Type B pancreatic cell (in vitro differentiated cells): ENCODE data around the gene USP49. TPM values are rescaled to one million over a fixed set of nuclear protein-coding genes. Genes with fewer than 3 reads are reported as not detected.
"Not testable (repeated sequence)": the region's sequence is repeated elsewhere in the genome, so short reads cannot be mapped to it uniquely, and the experiment has no call there.

Experiments used
- DNase-seq: peaks from one replicate; pipeline ENCODE4 v3.0.0; 2021; ENCODE audit warnings: mixed read lengths; ENCODE audit not compliant: unreplicated experiment; ENCODE audit errors: extremely low spot score
- H3K27ac Mint-ChIP-seq: 2 replicates; pipeline ENCODE4 v1.8.0; 2021; ENCODE audit warnings: mild to moderate bottlenecking, mixed read lengths
- H3K27me3 Mint-ChIP-seq: 2 replicates; pipeline ENCODE4 v1.8.0; 2021; ENCODE audit warnings: mixed read lengths
- H3K36me3 Mint-ChIP-seq: 2 replicates; pipeline ENCODE4 v1.8.0; 2021; ENCODE audit warnings: mixed read lengths
- H3K4me1 Mint-ChIP-seq: one replicate; pipeline ENCODE4 v1.8.0; 2021; ENCODE audit warnings: mixed read lengths; ENCODE audit not compliant: unreplicated experiment
- H3K4me3 Mint-ChIP-seq: 2 replicates; pipeline ENCODE4 v1.8.0; 2021; ENCODE audit warnings: mild to moderate bottlenecking, mixed read lengths
- H3K9me3 Mint-ChIP-seq: 2 replicates; pipeline ENCODE4 v1.8.0; 2021; ENCODE audit warnings: mixed read lengths
- CTCF ChIP-seq: fragments of 200-600 bp; sonication (generic); conservative IDR thresholded peaks from 2 replicates; pipeline ENCODE4 v1.5.0; 2021; ENCODE audit warnings: antibody characterized with exemption, mild to moderate bottlenecking
- long read RNA-seq: library from polyadenylated mRNA; unstranded; transcript quantifications from one replicate; pipeline ENCODE4 v2.0.0, GENCODE V29; 2020
- total RNA-seq: library from RNA; stranded (reverse); gene quantifications from 2 replicates; pipeline ENCODE4 v1.2.1, GENCODE V29; 2021; ENCODE audit warnings: low replicate concordance

USP49 gene
- total RNA-seq = 2.9 and 13.2 TPM in 2 replicates
- long read RNA-seq, partial matches to known transcripts = 0 of 2 reads
- long read RNA-seq, other reads (novel, unspliced or antisense) = 2 of 2 reads

GRCh38 chr6:41895300-41896233, at the start of gene USP49:
Gene USP49, minus strand, starts transcription at chr6:41895375. Its CDS starts 88,392 bp downstream, at chr6:41806983.
- H3K36me3 Mint-ChIP-seq = no peaks in the 10 kb centered on the region
- H3K27ac Mint-ChIP-seq = peak within 1 kb of the TSS; percentile 90
- peaks cover 7% of the 10 kb centered on the region for H3K4me1 Mint-ChIP-seq
- H3K9me3 Mint-ChIP-seq = no peaks in the 10 kb centered on the region
- TF ChIP-seq CTCF = no peak
- peak; percentile 92 for DNase-seq
- H3K27me3 Mint-ChIP-seq = no peaks in the 10 kb centered on the region
- H3K4me3 Mint-ChIP-seq = no peak within 1 kb of the TSS

GRCh38 chr6:41943456-41943855, 48.3 kb upstream of the USP49 start:
- Mint-ChIP-seq H3K4me3 (no peak overlapping the region), H3K36me3 (no peaks in the 10 kb centered on the region), H3K9me3 (no peaks in the 10 kb centered on the region), H3K27ac (no peak overlapping the region), H3K4me1 (peaks cover 20% of the 10 kb centered on the region), H3K27me3 (no peaks in the 10 kb centered on the region)
- no peak for DNase-seq
- no peak for TF ChIP-seq CTCF

GRCh38 chr6:41942882-41943281, 47.7 kb upstream of the USP49 start:
- H3K27me3 Mint-ChIP-seq, H3K9me3 Mint-ChIP-seq, H3K4me3 Mint-ChIP-seq, DNase-seq, H3K36me3 Mint-ChIP-seq: not testable (repeated sequence)
- Mint-ChIP-seq H3K4me1 (peaks cover 20% of the 10 kb centered on the region), H3K27ac (peak overlapping the region; percentile 94)

GRCh38 chr6:41942067-41942851, 47.1 kb upstream of the USP49 start:
- Mint-ChIP-seq H3K4me3 (peak overlapping the region; percentile 90), H3K4me1 (peaks cover 20% of the 10 kb centered on the region), H3K27me3 (no peaks in the 10 kb centered on the region), H3K9me3 (no peaks in the 10 kb centered on the region), H3K36me3 (no peaks in the 10 kb centered on the region), H3K27ac (peak overlapping the region; percentile 94)
- DNase-seq = no peak
- TF ChIP-seq CTCF = no peak

- Mint-ChIP-seq H3K4me3 (peak within 1 kb of the TSS; percentile 98), H3K27me3 (no peaks in the 10 kb centered on the region), H3K27ac (peak within 1 kb of the TSS; percentile 97), H3K9me3 (no peaks in the 10 kb centered on the region), H3K36me3 (peaks cover 2% of the 10 kb centered on the region), H3K4me1 (peaks cover 22% of the 10 kb centered on the region)
- TF ChIP-seq CTCF = no peak
- DNase-seq = peak; percentile 89
Observed at GRCh38 chr6:41941280-41942066, 46.3 kb upstream of the USP49 start, which contains the start of gene CCND3. Gene CCND3, minus strand, starts transcription at chr6:41941808. Its CDS starts 159 bp downstream, at chr6:41941649.
